HG03135 (cell line): Measurements from ENCODE around the gene SYT9.

Experiments used
- ATAC-seq: cut with Tn5 transposase; IDR thresholded peaks from one replicate; pipeline ENCODE4 v1.9.1; 2021; ENCODE audit warnings: mild to moderate bottlenecking, moderate library complexity; ENCODE audit not compliant: unreplicated experiment

The SYT9 gene

DNA sequence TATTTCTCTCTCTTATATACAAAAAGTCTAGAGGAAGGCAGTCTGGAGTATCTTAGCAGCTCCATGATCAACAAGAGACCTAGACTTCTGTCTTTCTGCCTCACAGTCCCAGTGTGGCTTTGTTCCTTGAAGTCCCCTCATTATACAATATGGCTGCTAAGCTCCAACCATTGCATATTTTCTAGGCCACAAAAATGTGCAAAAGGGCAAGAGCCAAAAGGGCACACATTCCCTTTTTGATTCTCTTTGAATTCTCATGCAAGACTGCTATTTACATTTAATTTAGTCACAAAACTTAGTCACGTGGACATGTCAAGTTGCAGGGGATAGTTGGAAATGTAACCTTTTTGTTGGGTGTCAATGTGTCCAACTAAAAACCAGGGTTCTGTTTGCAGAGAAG lies 169.4 kb downstream of the SYT9 start:
- no peak for ATAC-seq

DNA sequence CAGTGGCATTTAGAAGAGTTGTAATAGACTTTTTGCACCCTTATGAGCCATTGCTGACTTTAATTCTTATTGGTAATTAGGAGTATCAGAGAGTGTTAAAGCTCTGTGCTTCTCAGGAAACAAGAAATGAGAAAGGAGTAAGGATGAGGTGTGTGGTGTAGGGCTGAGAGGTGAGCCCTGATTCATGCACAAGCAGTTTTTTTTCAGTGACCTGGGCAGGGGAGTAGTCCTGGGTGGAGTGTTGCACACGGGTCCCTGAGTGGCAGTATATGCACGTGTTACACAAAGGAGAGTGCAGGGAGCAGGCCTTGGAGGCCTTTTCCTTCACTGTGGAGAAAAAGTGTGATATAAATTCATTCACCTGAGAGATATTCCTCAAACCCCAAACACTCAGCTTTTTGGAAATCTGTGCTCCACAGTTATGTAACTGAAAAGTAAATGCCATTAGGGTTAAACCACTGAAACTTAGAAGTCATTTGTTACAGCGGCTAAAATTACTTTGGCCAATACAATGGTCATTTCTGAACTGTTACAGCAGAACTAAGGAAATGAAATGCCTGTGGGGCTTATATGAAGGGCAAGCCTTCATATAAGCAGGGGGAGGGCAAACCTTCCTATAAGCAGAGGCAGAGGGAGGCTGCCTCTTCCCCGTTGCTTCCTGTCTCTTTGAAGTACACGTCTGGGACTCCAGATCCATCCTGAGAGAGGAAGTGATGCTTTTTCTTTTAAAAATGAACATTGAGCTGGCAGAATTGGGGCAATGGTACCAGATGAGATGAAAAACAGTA lies 171.0 kb downstream of the SYT9 start:
- ATAC-seq = no peak

- ATAC-seq = no peak
Measured at GRCh38 chr11:7423946-7424345, 172.2 kb downstream of the SYT9 start.

GRCh38 chr11:7427733-7428132 lies 176.0 kb downstream of the SYT9 start:
- ATAC-seq = no peak

GRCh38 chr11:7428196-7428595 lies 176.5 kb downstream of the SYT9 start:
- no peak for ATAC-seq

- ATAC-seq = no peak
Measured at GRCh38 chr11:7430496-7430895, 178.8 kb downstream of the SYT9 start.

DNA sequence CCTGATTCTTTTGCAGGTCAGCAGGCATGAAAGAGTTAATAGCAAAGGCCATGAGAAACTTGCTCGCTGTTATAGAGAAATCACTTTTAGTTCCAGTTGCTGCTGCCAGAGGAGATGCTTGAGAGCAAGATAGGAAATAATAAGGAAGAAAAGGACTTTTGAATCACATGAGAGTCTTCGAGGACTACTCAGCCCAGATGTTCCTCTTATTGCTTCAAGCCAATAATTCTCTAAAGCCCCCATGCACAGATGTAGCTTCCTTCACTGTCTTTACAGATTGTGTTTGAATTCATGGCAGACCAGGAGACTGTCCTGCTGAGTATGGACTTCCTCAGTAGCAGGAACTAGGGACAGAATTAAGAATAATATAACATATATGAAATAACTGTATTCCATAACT lies 183.5 kb downstream of the SYT9 start:
- no peak for ATAC-seq

- ATAC-seq = no peak
Measured at GRCh38 chr11:7436146-7436545, 184.4 kb downstream of the SYT9 start.

- peak; percentile 71 for ATAC-seq
Measured at GRCh38 chr11:7436657-7437056, 185.0 kb downstream of the SYT9 start.

DNA sequence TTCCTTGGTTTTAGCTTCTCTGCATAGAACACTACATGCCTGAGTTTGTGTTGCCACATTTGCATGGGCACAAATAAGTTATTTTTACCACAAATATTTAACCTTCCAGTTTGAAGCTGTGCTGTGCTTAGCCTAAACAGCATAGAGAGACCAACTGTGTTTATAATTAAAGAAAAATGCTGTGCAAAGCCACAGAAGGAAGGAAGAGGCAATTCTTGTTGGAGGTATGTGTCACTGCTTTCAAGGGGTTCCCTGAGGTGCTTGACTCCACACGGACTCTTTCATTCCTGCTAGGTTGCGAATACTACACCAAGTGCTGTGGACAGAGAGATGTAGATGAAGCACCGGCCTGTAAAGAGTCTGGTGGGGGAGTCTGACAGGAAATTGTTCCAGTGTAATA lies 186.0 kb downstream of the SYT9 start:
- no peak for ATAC-seq

GRCh38 chr11:7439746-7440320 lies 188.1 kb downstream of the SYT9 start:
- no peak for ATAC-seq

- peak; percentile 95 for ATAC-seq
Measured at GRCh38 chr11:7442588-7443215, 191.0 kb downstream of the SYT9 start.

DNA sequence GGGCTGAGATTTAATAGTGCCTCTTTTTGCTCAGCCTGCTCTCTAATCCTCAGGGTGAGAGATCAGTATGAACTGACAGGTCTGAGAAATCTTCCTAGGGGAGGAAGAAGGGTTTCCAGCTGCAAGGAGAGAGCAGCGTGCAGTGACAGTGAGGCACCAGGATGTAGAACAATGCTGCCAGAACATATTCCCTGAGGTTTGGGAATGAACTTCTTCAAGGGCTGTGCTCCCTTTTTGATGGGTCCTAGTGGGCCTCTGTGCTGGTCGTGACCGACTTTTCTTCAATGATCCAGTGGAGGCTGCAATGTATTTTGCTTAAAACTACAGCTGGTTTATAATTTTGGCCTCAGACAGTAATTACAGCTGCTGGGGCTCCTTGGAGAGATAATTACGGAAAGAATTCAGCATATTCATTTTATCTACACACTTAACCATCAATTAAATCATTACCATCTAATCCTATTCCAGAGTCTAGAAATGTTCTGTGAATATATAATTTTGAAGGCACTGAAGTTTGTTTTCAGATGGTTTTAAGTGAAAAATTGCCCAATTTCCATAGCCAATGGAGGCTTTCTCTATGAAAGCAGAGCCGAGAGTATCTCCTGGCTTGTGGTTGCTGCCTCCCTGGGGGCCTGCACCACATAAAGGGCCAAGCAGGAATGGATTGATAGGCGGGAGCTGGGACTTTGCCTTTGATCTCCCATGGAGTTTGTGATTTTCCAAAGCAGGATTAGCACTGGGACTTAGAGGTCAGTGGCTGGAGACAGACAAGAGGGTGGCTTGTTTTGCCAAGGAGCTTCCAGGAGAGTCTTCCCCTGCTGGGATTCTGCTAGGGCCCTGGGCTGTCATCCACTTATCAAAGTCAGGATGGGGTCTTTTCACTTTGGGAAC lies 192.6 kb downstream of the SYT9 start:
- ATAC-seq = no peak

- ATAC-seq = no peak
Measured at GRCh38 chr11:7445564-7445963, 193.9 kb downstream of the SYT9 start.

DNA sequence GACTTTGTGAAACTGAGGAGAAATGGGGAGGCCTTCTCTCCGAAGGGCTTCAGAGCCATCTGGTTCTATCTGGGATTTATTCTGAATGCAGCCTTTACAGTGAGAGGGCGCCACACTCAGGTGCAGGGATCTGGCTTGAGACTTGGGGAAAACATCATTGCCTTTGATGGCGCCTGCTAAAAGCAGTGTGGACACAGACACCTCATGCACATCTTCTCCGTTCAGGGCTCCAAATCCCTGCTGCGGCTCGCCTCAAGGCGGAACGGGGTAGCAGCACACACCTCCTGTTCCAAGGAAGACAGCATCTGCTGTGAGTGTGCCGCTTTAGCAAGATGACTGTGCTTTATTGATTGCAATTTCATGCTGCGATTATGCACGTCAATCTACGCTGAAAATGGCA lies 196.5 kb downstream of the SYT9 start:
- no peak for ATAC-seq

GRCh38 chr11:7449211-7449840 lies 197.6 kb downstream of the SYT9 start:
- ATAC-seq = no peak

DNA sequence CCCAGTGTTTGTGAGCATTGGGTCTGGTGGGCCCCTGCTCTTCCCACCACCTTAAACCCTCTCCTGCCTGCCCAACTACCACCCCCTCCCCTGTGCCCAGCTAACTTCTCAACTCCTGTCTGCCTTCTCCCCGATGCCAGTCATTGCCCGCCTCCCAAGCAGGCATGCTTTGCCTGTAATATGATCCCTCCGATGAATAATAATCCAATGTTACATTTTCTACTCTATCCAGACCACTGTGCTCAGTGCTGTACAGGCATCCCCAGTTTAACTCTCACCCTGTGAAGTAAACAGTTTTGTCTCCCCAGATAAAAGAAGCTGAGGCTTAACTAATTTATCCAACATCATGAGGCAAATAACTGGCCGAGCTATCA lies 198.1 kb downstream of the SYT9 start:
- no peak for ATAC-seq

DNA sequence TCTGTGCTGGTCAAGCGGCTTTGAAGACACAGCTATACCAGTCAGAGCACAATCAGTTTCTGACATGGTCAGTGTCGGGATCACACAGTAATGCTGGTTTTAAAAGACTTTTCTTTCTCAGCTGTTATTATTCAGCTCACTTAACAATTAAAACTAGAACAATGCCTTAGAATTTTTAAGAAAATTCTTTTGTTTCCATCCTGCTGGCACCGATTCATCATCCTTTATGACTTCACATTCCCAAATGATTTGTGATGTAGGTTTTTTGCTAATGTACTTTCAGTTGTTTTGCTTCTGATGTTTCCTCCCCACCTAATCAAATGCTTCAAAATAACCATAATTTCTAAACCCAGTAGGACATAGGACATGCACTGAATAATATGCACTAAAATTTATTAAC lies 199.1 kb downstream of the SYT9 start:
- no peak for ATAC-seq

GRCh38 chr11:7451520-7451919 lies 199.8 kb downstream of the SYT9 start:
- no peak for ATAC-seq

DNA sequence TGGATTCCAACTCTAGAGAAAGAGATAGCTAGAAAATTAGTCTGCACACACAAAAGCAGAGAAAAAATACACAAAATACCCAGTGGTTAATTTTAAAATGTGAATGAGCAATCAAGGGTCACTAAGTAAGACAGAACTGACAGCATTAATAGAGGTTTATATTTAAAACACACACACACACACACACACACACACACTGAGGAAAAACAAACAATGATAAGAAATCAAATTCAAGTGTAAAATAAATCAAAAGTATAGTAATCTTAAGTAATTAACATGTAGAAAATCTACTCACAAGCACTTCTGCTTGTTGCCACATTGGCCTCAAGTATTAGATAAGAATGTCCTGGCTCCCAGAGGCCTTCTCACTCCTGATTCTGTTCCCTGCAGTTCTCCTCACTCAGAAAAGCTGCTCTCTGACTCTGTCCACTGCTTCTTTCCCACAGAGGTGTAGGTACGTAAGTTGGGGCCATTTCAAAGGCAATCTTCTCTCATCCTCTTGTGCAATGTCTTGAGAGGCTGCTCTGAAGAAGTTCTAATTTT lies 200.3 kb downstream of the SYT9 start:
- ATAC-seq = no peak

DNA sequence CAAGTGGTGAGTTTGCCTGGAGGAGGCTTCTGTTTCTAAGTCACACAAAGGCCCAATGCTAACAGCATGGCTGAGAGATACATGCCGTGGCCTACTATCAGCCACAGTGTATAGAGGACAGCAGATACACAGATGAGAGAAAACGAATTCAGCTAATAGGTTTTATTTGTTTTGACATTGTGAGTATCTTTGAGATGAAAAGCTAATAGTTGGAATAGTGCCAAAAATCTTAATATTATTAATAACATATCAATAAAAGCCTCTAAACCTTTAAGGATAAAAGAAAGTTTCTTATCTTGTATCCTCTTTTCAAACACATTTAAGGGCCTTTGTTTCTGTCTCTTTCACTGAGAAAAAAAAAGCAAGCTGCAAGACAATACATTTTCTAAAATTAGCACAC lies 203.2 kb downstream of the SYT9 start:
- ATAC-seq = no peak
